H1 (cell line): ENCODE measurements around the gene SRMS. TPM values are rescaled to one million over a fixed set of nuclear protein-coding genes. Genes with fewer than 3 reads are reported as not detected.

Experiments
- ASH2L ChIP-seq: fragments of 200-600, 300-600 bp; sonication (generic); IDR thresholded peaks from one replicate; pipeline ENCODE4 v1.7.1; 2017; ENCODE audit warnings: low read length
- HDAC2 ChIP-seq, 2 experiments: fragments of 300-600 bp in 1 of 2; sonication (generic) in 1 of 2; IDR thresholded peaks; 2 replicates each; pipeline ENCODE4 v1.6.1; 2011 to 2012; ENCODE audit warnings: low read depth in 2 of 2, low read length in 2 of 2, mild to moderate bottlenecking in 2 of 2, moderate library complexity in 2 of 2, borderline replicate concordance in 1 of 2, inconsistent platforms in 1 of 2
- JUND ChIP-seq: IDR thresholded peaks from 2 replicates; pipeline ENCODE4 v1.6.1; 2011; ENCODE audit warnings: mild to moderate bottlenecking, improper control_type of control experiment, low read length
- KDM1A ChIP-seq: fragments of 200-600, 300-600 bp; sonication (generic); IDR thresholded peaks from 2 replicates; pipeline ENCODE4 v1.7.1; 2016; ENCODE audit warnings: mild to moderate bottlenecking, low read length, borderline replicate concordance
- RNF2 ChIP-seq: fragments of 200-900, 300-1000 bp; sonication (generic); IDR thresholded peaks from 2 replicates; pipeline ENCODE4 v1.7.1; 2016; ENCODE audit warnings: borderline replicate concordance, low read depth, mild to moderate bottlenecking, antibody characterized with exemption, low read length; ENCODE audit not compliant: poor library complexity, severe bottlenecking; ENCODE audit errors: missing control alignments
- TEAD4 ChIP-seq: IDR thresholded peaks from 2 replicates; pipeline ENCODE4 v1.6.1; 2012; ENCODE audit warnings: low read depth, low read length, inconsistent platforms, mixed read lengths
- ZNF274 ChIP-seq: IDR thresholded peaks from 2 replicates; pipeline ENCODE4 v1.7.0; 2012; ENCODE audit warnings: low read length, borderline replicate concordance; ENCODE audit errors: extremely low read depth
- polyA plus RNA-seq, 7 experiments: library from polyadenylated mRNA; depleted of rRNA in 3 of 7; stranded (reverse) in 5 of 7; unstranded in 2 of 7; fragments of >200 nt in 5 of 7; fragments of 200-250 nt in 2 of 7; gene quantifications; 1 replicate in 5 of 7; 2 replicates in 1 of 7; 4 replicates in 1 of 7; pipeline versions ENCODE4 v1.2.1 to v1.2.3, GENCODE V29; 2011 to 2013; ENCODE audit warnings: missing spikeins in 2 of 7, mixed read lengths in 2 of 7
- total RNA-seq: library from RNA; stranded (reverse); fragmentation: NEBNext Ultra II Directional; extraction: Animal tissue kit (Norgen Biotek cat#: 25700); gene quantifications from 2 replicates; pipeline ENCODE4 v1.2.1, GENCODE V29; 2021
- TF ChIP-seq, protein P1 (sequence below): IDR thresholded peaks from 2 replicates; pipeline ENCODE4 v1.6.1; 2012; ENCODE audit warnings: low read length, inconsistent platforms

The SRMS gene
- total and polyA plus RNA-seq, 2 of the 8 experiments (the other 6 are each of a cell fraction or from before 2014, with no cell fraction given), result 0.39 to 0.76 TPM

- TF ChIP-seq RNF2 (no peak), ZNF274 (no peak), HDAC2 (IDR thresholded peaks at IDR 0.05; ENCODE audit: borderline replicate concordance in 1 of 2, low read depth in 2 of 2, low read length in 2 of 2) (no peak), KDM1A (no peak), JUND (no peak), ASH2L (no peak), TEAD4 (no peak)
- TF ChIP-seq, protein P1, sequence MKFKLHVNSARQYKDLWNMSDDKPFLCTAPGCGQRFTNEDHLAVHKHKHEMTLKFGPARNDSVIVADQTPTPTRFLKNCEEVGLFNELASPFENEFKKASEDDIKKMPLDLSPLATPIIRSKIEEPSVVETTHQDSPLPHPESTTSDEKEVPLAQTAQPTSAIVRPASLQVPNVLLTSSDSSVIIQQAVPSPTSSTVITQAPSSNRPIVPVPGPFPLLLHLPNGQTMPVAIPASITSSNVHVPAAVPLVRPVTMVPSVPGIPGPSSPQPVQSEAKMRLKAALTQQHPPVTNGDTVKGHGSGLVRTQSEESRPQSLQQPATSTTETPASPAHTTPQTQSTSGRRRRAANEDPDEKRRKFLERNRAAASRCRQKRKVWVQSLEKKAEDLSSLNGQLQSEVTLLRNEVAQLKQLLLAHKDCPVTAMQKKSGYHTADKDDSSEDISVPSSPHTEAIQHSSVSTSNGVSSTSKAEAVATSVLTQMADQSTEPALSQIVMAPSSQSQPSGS, result no peak
- TF ChIP-seq, all 59 proteins: peak for 0
Observed at GRCh38 chr20:63567386-63568169, 20.0 kb upstream of the SRMS start (continued).
